Fibroblast of the aortic adventitia (primary cell): ENCODE data around the gene KAZALD1. TPM values are rescaled to one million over a fixed set of nuclear protein-coding genes. Genes with fewer than 3 reads are reported as not detected.

Experiments used
- DNase-seq: peaks from one replicate; pipeline ENCODE4 v3.0.0-alpha.2; 2010; ENCODE audit warnings: low read depth
- H3K4me3 ChIP-seq: 2 replicates; pipeline ENCODE4 v1.5.1; 2011; ENCODE audit warnings: low read depth, mild to moderate bottlenecking, control low read depth, low read length, moderate library complexity
- CTCF ChIP-seq: IDR thresholded peaks from 2 replicates; pipeline ENCODE4 v1.5.1; 2011; ENCODE audit warnings: mild to moderate bottlenecking, low read length, control low read depth, inconsistent platforms; ENCODE audit not compliant: insufficient read depth
- total RNA-seq: library from RNA; depleted of rRNA; stranded (reverse); fragments of >200 nt; gene quantifications from 2 replicates; pipeline ENCODE4 v1.2.3, GENCODE V29; 2012; ENCODE audit warnings: low replicate concordance

The KAZALD1 gene
- total RNA-seq, 1 donor = 62.4 TPM

- no peak overlapping the region for H3K4me3 ChIP-seq
- no peak for DNase-seq
- no peak for TF ChIP-seq CTCF
Observed at GRCh38 chr10:101035916-101036702, 25.7 kb upstream of the KAZALD1 start.

- H3K4me3 ChIP-seq = no peak overlapping the region
- DNase-seq = no peak
- no peak for TF ChIP-seq CTCF
Observed at GRCh38 chr10:101036726-101037125, 25.1 kb upstream of the KAZALD1 start.

- no peak for DNase-seq
- TF ChIP-seq CTCF = no peak
- H3K4me3 ChIP-seq = no peak overlapping the region
Observed at GRCh38 chr10:101038484-101038883, 23.3 kb upstream of the KAZALD1 start.

- H3K4me3 ChIP-seq = no peak overlapping the region
- DNase-seq = no peak
- TF ChIP-seq CTCF = no peak
Observed at GRCh38 chr10:101040061-101040460, 21.7 kb upstream of the KAZALD1 start.

- DNase-seq = no peak
- H3K4me3 ChIP-seq = no peak overlapping the region
- TF ChIP-seq CTCF = no peak
Observed at GRCh38 chr10:101040851-101041250, 20.9 kb upstream of the KAZALD1 start.

GRCh38 chr10:101041252-101041761 lies 20.5 kb upstream of the KAZALD1 start:
- DNase-seq = peak; percentile 92
- peak; percentile 92 for TF ChIP-seq CTCF
- H3K4me3 ChIP-seq = no peak overlapping the region
